GM23248 (cell line): ENCODE measurements around the gene NFIC. TPM values are rescaled to one million over a fixed set of nuclear protein-coding genes. Genes with fewer than 3 reads are reported as not detected.
"Not testable (repeated sequence)": the region's sequence is repeated elsewhere in the genome, so short reads cannot be mapped to it uniquely, and the experiment has no call there.

Source experiments
- DNase-seq: peaks from one replicate; pipeline ENCODE4 v3.0.0-alpha.2; 2015
- H2AFZ ChIP-seq: fragments of 200-600 bp; sonication (generic); 2 replicates; pipeline ENCODE4 v1.6.1; 2016; ENCODE audit warnings: antibody characterized with exemption
- H3F3A ChIP-seq: fragments of 200-600 bp; sonication (generic); 2 replicates; pipeline ENCODE4 v1.6.1; 2016; ENCODE audit warnings: mild to moderate bottlenecking, antibody characterized with exemption, mixed run types; ENCODE audit not compliant: insufficient read depth
- H3K27ac ChIP-seq: fragments of 200-600 bp; sonication (generic); 2 replicates; pipeline ENCODE4 v1.5.1; 2016; ENCODE audit warnings: mild to moderate bottlenecking
- H3K27me3 ChIP-seq: fragments of 200-600 bp; sonication (generic); replicated peaks from 2 replicates; pipeline ENCODE4 v1.6.1; 2016; ENCODE audit warnings: mild to moderate bottlenecking; ENCODE audit not compliant: insufficient read depth
- H3K36me3 ChIP-seq: fragments of 200-600 bp; sonication (generic); 2 replicates; pipeline ENCODE4 v1.6.1; 2016; ENCODE audit warnings: low read depth, mild to moderate bottlenecking
- H3K4me1 ChIP-seq: fragments of 200-600 bp; sonication (generic); 2 replicates; pipeline ENCODE4 v1.6.1; 2016; ENCODE audit warnings: mild to moderate bottlenecking; ENCODE audit not compliant: insufficient read depth
- H3K4me2 ChIP-seq: fragments of 200-600 bp; sonication (generic); one replicate; pipeline ENCODE4 v1.6.1; 2016; ENCODE audit warnings: mild to moderate bottlenecking; ENCODE audit not compliant: unreplicated experiment
- H3K4me3 ChIP-seq: fragments of 200-600 bp; sonication (generic); 2 replicates; pipeline ENCODE4 v1.5.1; 2016; ENCODE audit warnings: mild to moderate bottlenecking
- H3K79me2 ChIP-seq: fragments of 200-600 bp; sonication (generic); 2 replicates; pipeline ENCODE4 v1.6.1; 2016; ENCODE audit warnings: mild to moderate bottlenecking; ENCODE audit not compliant: insufficient read depth
- H3K9ac ChIP-seq: fragments of 200-600 bp; sonication (generic); 2 replicates; pipeline ENCODE4 v1.6.1; 2016; ENCODE audit warnings: mild to moderate bottlenecking
- H3K9me2 ChIP-seq: fragments of 200-600 bp; sonication (generic); 2 replicates; pipeline ENCODE4 v1.6.1; 2016; ENCODE audit warnings: mixed run types, mild to moderate bottlenecking, moderate library complexity; ENCODE audit not compliant: insufficient read depth
- H3K9me3 ChIP-seq: fragments of 200-600 bp; sonication (generic); one replicate; pipeline ENCODE4 v1.6.1; 2017; ENCODE audit warnings: low read depth
- H4K20me1 ChIP-seq: fragments of 200-600 bp; sonication (generic); 2 replicates; pipeline ENCODE4 v1.6.0; 2016; ENCODE audit not compliant: insufficient read depth
- EZH2 ChIP-seq: fragments of 200-600 bp; sonication (generic); IDR thresholded peaks from 2 replicates; pipeline ENCODE4 v1.6.1; 2018; ENCODE audit warnings: antibody characterized with exemption, mild to moderate bottlenecking; ENCODE audit not compliant: insufficient read depth, poor library complexity, severe bottlenecking
- EZH2phosphoT487 ChIP-seq: fragments of 200-600 bp; sonication (generic); IDR thresholded peaks from 2 replicates; pipeline ENCODE4 v1.6.1; 2018; ENCODE audit warnings: antibody characterized with exemption, moderate library complexity, mild to moderate bottlenecking, low read depth; ENCODE audit not compliant: insufficient read depth
- WGBS, 2 experiments: methylation state at CpG; one replicate each; pipeline ENCODE4 v1.1.6; 2015 to 2017; ENCODE audit warnings: low lambda C conversion rate in 2 of 2, low coverage in 1 of 2; ENCODE audit errors: missing lambda C conversion rate in 2 of 2; 5-methylcytosine and 5-hydroxymethylcytosine counted together
- in situ Hi-C: fragments of 300-500 bp; cut with MboI; formaldehyde crosslinking; loops from 2 replicates; pipeline ENCODE4 v1.15.0; 2020
- polyA plus RNA-seq: library from polyadenylated mRNA; unstranded; fragments of >200 nt; fragmentation: Nextera tagmentation; extraction: Ambion mirVana; gene quantifications from 2 replicates; pipeline ENCODE4 v1.2.1, GENCODE V29; 2016
- total RNA-seq: library from RNA; depleted of rRNA; stranded (reverse); fragments of >200 nt; shearing (Covaris generic); gene quantifications from 2 replicates; pipeline ENCODE4 v1.2.3, GENCODE V29; 2014

Gene NFIC
- total and polyA plus RNA-seq, 2 experiments from 2014 or later: 50.4 to 108 TPM

DNA sequence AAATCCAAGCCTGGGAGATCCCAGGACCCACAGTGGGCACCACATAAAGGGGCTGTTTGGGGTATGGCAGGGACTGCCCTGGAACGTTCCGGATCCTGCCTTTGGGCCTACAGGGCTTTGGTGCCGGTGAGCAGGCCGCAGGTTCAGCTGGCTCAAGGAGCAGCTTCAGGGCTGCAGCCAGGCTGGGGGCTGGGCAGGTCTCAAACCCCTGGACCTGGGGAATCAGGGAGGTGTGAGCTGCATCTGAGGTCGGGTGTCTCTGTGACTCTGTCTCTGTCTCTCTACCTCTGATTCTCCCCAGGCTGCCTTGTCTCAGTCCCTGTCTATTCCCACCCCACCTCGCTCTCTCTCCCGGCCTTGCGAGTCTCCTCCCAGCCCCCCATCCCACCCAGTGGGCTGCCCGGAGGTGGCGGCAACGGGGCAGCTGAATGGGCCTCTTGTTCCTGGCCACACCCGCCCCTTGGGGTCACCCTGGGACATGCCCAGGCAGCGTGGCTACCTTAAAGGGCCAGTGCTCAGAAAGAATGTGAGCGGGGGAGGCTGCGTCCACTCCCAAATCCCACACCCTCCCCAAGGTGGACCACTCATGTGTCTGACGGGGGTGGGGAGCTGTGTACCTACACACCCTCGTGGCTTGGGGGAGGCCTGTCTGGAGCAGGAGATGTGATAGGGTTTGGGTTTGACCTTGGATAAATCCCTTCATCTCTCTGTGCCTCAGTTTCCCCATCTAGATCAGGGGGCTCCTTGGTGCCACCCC is 31.1 kb downstream of the NFIC start:
- in situ Hi-C loops: no loop called here
- Histone ChIP-seq H3K4me1 (peaks cover 24% of the 10 kb centered on the region), H3K4me3 (0 out of 2 replicates have a peak overlapping the region, but pooled peaks have one; percentile 0), H3K36me3 (no peaks in the 10 kb centered on the region), H2AFZ (no peak overlapping the region), H3K79me2 (peaks cover 100% of the 10 kb centered on the region), H3K9me2 (no peaks in the 10 kb centered on the region), H3K9ac (peak overlapping the region; percentile 2; the same call in 1 of the 2 replicates), H3K27ac (peak overlapping the region; percentile 20), H3K4me2 (peak overlapping the region; percentile 13), H4K20me1 (no peaks in the 10 kb centered on the region), H3K27me3 (no peaks in the 10 kb centered on the region), H3F3A (peaks cover 5% of the 10 kb centered on the region; the same call in 1 of the 2 replicates), H3K9me3 (no peaks in the 10 kb centered on the region)
- peak; percentile 55 for DNase-seq
- TF ChIP-seq EZH2phosphoT487 (no peak), EZH2 (no peak)
- 44 to 52% methylated on average over 11 to 17 of the region's 17 CpGs for WGBS, 2 experiments

- H3K27ac ChIP-seq: peak overlapping the region; percentile 20; the same call in 1 of the 2 replicates
- no peaks in the 10 kb centered on the region for H4K20me1 ChIP-seq
- DNase-seq: peak; percentile 55
These were observed 31.9 kb downstream of the NFIC start for GRCh38 chr19:3398114-3398899.

GRCh38 chr19:3398900-3399278 is 32.5 kb downstream of the NFIC start:
- in situ Hi-C loops: no loop called here
- H3K27me3 ChIP-seq: no peaks in the 10 kb centered on the region
- no peak overlapping the region for H3K9ac ChIP-seq
- peaks cover 96% of the 10 kb centered on the region for H3K79me2 ChIP-seq
- no peak overlapping the region for H3K4me3 ChIP-seq
- peak overlapping the region; percentile 20; the same call in 1 of the 2 replicates for H3K27ac ChIP-seq
- peaks cover 30% of the 10 kb centered on the region for H3K4me1 ChIP-seq
- H3K9me2 ChIP-seq: no peaks in the 10 kb centered on the region
- 49 to 53% methylated on average over 10 of the region's 10 CpGs for WGBS, 2 experiments
- H3K36me3 ChIP-seq: no peaks in the 10 kb centered on the region
- H3K4me2 ChIP-seq: no peak overlapping the region
- no peaks in the 10 kb centered on the region for H3K9me3 ChIP-seq
- peaks cover 9% of the 10 kb centered on the region for H3F3A ChIP-seq
- no peak overlapping the region for H2AFZ ChIP-seq
- no peaks in the 10 kb centered on the region for H4K20me1 ChIP-seq
- TF ChIP-seq EZH2phosphoT487 (no peak), EZH2 (no peak)
- DNase-seq: no peak

More at GRCh38 chr19:3398114-3398899, 31.9 kb downstream of the NFIC start:
- TF ChIP-seq EZH2 (no peak), EZH2phosphoT487 (no peak)
- WGBS, 2 experiments: 37 to 38% methylated on average over 30 to 31 of the region's 31 CpGs
- Histone ChIP-seq H3K9me3 (no peaks in the 10 kb centered on the region), H3K9me2 (no peaks in the 10 kb centered on the region), H3K4me3 (no peak overlapping the region), H2AFZ (no peak overlapping the region), H3F3A (peaks cover 11% of the 10 kb centered on the region), H3K27me3 (no peaks in the 10 kb centered on the region), H3K36me3 (no peaks in the 10 kb centered on the region), H3K9ac (no peak overlapping the region), H3K4me2 (no peak overlapping the region), H3K4me1 (peaks cover 29% of the 10 kb centered on the region), H3K79me2 (peaks cover 100% of the 10 kb centered on the region)
- in situ Hi-C loops: no loop called here

DNA sequence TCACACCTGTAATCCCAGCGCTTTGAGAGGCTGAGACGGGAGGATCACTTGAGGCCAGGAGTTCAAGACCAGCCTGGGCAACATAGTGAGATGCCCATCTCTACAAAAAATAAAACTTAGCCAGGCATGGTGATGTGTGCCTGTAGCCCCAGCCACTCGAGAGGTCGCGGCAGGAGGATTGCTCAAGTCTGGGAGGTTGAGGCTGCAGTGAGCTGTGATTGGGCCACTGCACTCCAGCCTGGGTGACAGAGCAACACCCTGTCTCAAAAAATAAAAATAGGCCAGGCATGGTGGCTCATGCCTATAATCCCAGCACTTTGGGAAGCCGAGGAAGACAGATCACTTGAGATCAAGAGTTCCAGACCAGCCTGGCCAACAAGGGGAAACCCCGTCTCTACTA is 32.9 kb downstream of the NFIC start:
- peaks cover 91% of the 10 kb centered on the region for H3K79me2 ChIP-seq
- not testable (repeated sequence) for H3K36me3 ChIP-seq, H3K9ac ChIP-seq

More for the DNA sequence above, 32.9 kb downstream of the NFIC start:
- H3K27me3 ChIP-seq, H3K4me2 ChIP-seq, H4K20me1 ChIP-seq, DNase-seq, in situ Hi-C loops, H2AFZ ChIP-seq, H3F3A ChIP-seq, H3K9me2 ChIP-seq, H3K4me3 ChIP-seq, H3K9me3 ChIP-seq: not testable (repeated sequence)
- 70 to 72% methylated on average over 7 of the region's 7 CpGs for WGBS, 2 experiments
- H3K27ac ChIP-seq: peak overlapping the region; percentile 20; the same call in 1 of the 2 replicates
- H3K4me1 ChIP-seq: peaks cover 30% of the 10 kb centered on the region
